HepG2 (cell line): Measurements from ENCODE around the gene KRCC1. TPM values are rescaled to one million over a fixed set of nuclear protein-coding genes. Genes with fewer than 3 reads are reported as not detected.

Experiments
- AHR ChIP-seq: IDR thresholded peaks from 2 replicates; pipeline ENCODE4 v1.6.1; 2018; ENCODE audit warnings: missing genetic modification reagents, missing compliant biosample characterization
- MYC ChIP-seq: sonication (generic); formaldehyde crosslinking; IDR thresholded peaks from 2 replicates; pipeline ENCODE4 v1.9.0; 2021; ENCODE audit warnings: missing genetic modification reagents, borderline replicate concordance
- NFKB2 ChIP-seq: sonication (generic); formaldehyde crosslinking; IDR thresholded peaks from 2 replicates; pipeline ENCODE4 v1.4.0; 2020; ENCODE audit warnings: missing genetic modification reagents, borderline replicate concordance
- NR0B2 ChIP-seq: sonication (generic); formaldehyde crosslinking; IDR thresholded peaks from 2 replicates; pipeline ENCODE4 v1.4.0; 2020; ENCODE audit warnings: mild to moderate bottlenecking, missing genetic modification reagents
- NR2C2 ChIP-seq: sonication (generic); formaldehyde crosslinking; IDR thresholded peaks from 2 replicates; pipeline ENCODE4 v1.4.0; 2020; ENCODE audit warnings: missing genetic modification reagents, mild to moderate bottlenecking, moderate library complexity, borderline replicate concordance
- POLR2A ChIP-seq, 2 experiments: IDR thresholded peaks; 2 replicates each; pipeline ENCODE4 v1.6.1; 2011; ENCODE audit warnings: low read depth in 2 of 2, low read length in 2 of 2, mild to moderate bottlenecking in 1 of 2, moderate library complexity in 1 of 2; ENCODE audit not compliant: insufficient read depth in 1 of 2
- PTBP1 ChIP-seq: fragments of 200-400 bp; formaldehyde crosslinking; IDR thresholded peaks from 2 replicates; pipeline ENCODE4 v1.6.1; 2018; ENCODE audit warnings: low read length, low read depth; ENCODE audit not compliant: poor library complexity, severe bottlenecking
- ZEB1 ChIP-seq: IDR thresholded peaks from 2 replicates; pipeline ENCODE4 v1.6.1; 2012; ENCODE audit warnings: mild to moderate bottlenecking, low read depth, inconsistent platforms; ENCODE audit not compliant: insufficient replicate concordance
- ZFP36L1 ChIP-seq: sonication (generic); formaldehyde crosslinking; IDR thresholded peaks from 2 replicates; pipeline ENCODE4 v1.8.0; 2022; ENCODE audit warnings: mild to moderate bottlenecking, missing genetic modification reagents, moderate library complexity
- ZNF160 ChIP-seq: sonication (generic); formaldehyde crosslinking; IDR thresholded peaks from 2 replicates; pipeline ENCODE4 v1.8.0; 2022; ENCODE audit warnings: mild to moderate bottlenecking, inconsistent platforms, missing genetic modification reagents
- ZNF598 ChIP-seq: sonication (generic); formaldehyde crosslinking; IDR thresholded peaks from 2 replicates; pipeline ENCODE4 v1.5.1; 2020; ENCODE audit warnings: mild to moderate bottlenecking, missing genetic modification reagents, borderline replicate concordance
- ZSCAN5A ChIP-seq: sonication (generic); formaldehyde crosslinking; IDR thresholded peaks from 2 replicates; pipeline ENCODE4 v1.8.0; 2022; ENCODE audit warnings: mild to moderate bottlenecking, missing genetic modification reagents, borderline replicate concordance
- polyA plus RNA-seq, 8 experiments: library from polyadenylated mRNA; depleted of rRNA in 3 of 8; stranded (reverse) in 7 of 8; unstranded in 1 of 8; fragments of >200 nt; fragmentation: Illumina TruSeq in 4 of 8; extraction: Trizol in 4 of 8; gene quantifications; 2 replicates each; pipeline versions ENCODE4 v1.2.1 to v1.2.3, GENCODE V29; 2011 to 2016; ENCODE audit warnings: low read depth in 4 of 8, missing spikeins in 1 of 8, mixed read lengths in 1 of 8; ENCODE audit not compliant: insufficient read depth in 1 of 8
- total RNA-seq, 5 experiments: library from RNA; depleted of rRNA; stranded (reverse); fragments of >200 nt; fragmentation: Illumina TruSeq; extraction: Trizol; gene quantifications; 2 replicates each; pipeline ENCODE4 v1.2.3, GENCODE V29; 2016; ENCODE audit warnings: low read depth in 1 of 5
- TF ChIP-seq, protein P1 (sequence below): sonication (generic); formaldehyde crosslinking; IDR thresholded peaks from 2 replicates; pipeline ENCODE4 v1.5.1; 2020; ENCODE audit warnings: mild to moderate bottlenecking, missing genetic modification reagents, moderate library complexity
- TF ChIP-seq, protein P2 (sequence below): sonication (generic); formaldehyde crosslinking; conservative IDR thresholded peaks from 2 replicates; pipeline ENCODE4 v1.4.0; 2020; ENCODE audit warnings: missing genetic modification reagents
- TF ChIP-seq, protein P3 (sequence below): IDR thresholded peaks from 2 replicates; pipeline ENCODE4 v1.6.1; 2016; ENCODE audit warnings: low read depth
- TF ChIP-seq, protein P4 (sequence below): sonication (generic); formaldehyde crosslinking; IDR thresholded peaks from 2 replicates; pipeline ENCODE4 v1.4.0; 2020; ENCODE audit warnings: mild to moderate bottlenecking, missing genetic modification reagents

The KRCC1 gene
- total and polyA plus RNA-seq, 2 of the 13 experiments (the other 11 are each of a cell fraction or from before 2014, with no cell fraction given): 6.5 to 7.7 TPM

GRCh38 chr2:88016960-88017779 lies 38.4 kb downstream of the KRCC1 start (continued):
- TF ChIP-seq POLR2A (IDR thresholded peaks at IDR 0.05; ENCODE audit: insufficient read depth in 1 of 2, low read depth in 2 of 2, low read length in 2 of 2) (peak in 1 of 2 experiments; percentile 69; a peak in 2 of 4 replicates), ZNF598 (0 out of 2 replicates have a peak, but pooled peaks have one; percentile 8), ZEB1 (peak; percentile 14), ZNF160 (CRISPR knock-in tag) (peak; percentile 63; the same call in 1 of the 2 replicates), NR0B2 (no peak), NFKB2 (CRISPR knock-in tag) (peak; percentile 65; the same call in 1 of the 2 replicates), ZSCAN5A (0 out of 2 replicates have a peak, but pooled peaks have one; percentile 1), NR2C2 (no peak), ZFP36L1 (0 out of 2 replicates have a peak, but pooled peaks have one; percentile 9), MYC (CRISPR knock-in tag) (peak; percentile 65; the same call in 1 of the 2 replicates), PTBP1 (no peak), AHR (0 out of 2 replicates have a peak, but pooled peaks have one; percentile 1)
- TF ChIP-seq, protein P1, sequence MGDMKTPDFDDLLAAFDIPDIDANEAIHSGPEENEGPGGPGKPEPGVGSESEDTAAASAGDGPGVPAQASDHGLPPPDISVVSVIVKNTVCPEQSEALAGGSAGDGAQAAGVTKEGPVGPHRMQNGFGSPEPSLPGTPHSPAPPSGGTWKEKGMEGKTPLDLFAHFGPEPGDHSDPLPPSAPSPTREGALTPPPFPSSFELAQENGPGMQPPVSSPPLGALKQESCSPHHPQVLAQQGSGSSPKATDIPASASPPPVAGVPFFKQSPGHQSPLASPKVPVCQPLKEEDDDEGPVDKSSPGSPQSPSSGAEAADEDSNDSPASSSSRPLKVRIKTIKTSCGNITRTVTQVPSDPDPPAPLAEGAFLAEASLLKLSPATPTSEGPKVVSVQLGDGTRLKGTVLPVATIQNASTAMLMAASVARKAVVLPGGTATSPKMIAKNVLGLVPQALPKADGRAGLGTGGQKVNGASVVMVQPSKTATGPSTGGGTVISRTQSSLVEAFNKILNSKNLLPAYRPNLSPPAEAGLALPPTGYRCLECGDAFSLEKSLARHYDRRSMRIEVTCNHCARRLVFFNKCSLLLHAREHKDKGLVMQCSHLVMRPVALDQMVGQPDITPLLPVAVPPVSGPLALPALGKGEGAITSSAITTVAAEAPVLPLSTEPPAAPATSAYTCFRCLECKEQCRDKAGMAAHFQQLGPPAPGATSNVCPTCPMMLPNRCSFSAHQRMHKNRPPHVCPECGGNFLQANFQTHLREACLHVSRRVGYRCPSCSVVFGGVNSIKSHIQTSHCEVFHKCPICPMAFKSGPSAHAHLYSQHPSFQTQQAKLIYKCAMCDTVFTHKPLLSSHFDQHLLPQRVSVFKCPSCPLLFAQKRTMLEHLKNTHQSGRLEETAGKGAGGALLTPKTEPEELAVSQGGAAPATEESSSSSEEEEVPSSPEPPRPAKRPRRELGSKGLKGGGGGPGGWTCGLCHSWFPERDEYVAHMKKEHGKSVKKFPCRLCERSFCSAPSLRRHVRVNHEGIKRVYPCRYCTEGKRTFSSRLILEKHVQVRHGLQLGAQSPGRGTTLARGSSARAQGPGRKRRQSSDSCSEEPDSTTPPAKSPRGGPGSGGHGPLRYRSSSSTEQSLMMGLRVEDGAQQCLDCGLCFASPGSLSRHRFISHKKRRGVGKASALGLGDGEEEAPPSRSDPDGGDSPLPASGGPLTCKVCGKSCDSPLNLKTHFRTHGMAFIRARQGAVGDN (CRISPR knock-in tag): peak; percentile 96
- TF ChIP-seq, protein P2, sequence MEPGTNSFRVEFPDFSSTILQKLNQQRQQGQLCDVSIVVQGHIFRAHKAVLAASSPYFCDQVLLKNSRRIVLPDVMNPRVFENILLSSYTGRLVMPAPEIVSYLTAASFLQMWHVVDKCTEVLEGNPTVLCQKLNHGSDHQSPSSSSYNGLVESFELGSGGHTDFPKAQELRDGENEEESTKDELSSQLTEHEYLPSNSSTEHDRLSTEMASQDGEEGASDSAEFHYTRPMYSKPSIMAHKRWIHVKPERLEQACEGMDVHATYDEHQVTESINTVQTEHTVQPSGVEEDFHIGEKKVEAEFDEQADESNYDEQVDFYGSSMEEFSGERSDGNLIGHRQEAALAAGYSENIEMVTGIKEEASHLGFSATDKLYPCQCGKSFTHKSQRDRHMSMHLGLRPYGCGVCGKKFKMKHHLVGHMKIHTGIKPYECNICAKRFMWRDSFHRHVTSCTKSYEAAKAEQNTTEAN: peak; percentile 63
- TF ChIP-seq, protein P3, sequence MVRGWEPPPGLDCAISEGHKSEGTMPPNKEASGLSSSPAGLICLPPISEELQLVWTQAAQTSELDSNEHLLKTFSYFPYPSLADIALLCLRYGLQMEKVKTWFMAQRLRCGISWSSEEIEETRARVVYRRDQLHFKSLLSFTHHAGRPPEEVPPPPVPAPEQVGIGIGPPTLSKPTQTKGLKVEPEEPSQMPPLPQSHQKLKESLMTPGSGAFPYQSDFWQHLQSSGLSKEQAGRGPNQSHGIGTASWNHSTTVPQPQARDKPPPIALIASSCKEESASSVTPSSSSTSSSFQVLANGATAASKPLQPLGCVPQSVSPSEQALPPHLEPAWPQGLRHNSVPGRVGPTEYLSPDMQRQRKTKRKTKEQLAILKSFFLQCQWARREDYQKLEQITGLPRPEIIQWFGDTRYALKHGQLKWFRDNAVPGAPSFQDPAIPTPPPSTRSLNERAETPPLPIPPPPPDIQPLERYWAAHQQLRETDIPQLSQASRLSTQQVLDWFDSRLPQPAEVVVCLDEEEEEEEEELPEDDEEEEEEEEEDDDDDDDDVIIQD (CRISPR knock-in tag): peak; percentile 9; the same call in 1 of the 2 replicates
- TF ChIP-seq, protein P4, sequence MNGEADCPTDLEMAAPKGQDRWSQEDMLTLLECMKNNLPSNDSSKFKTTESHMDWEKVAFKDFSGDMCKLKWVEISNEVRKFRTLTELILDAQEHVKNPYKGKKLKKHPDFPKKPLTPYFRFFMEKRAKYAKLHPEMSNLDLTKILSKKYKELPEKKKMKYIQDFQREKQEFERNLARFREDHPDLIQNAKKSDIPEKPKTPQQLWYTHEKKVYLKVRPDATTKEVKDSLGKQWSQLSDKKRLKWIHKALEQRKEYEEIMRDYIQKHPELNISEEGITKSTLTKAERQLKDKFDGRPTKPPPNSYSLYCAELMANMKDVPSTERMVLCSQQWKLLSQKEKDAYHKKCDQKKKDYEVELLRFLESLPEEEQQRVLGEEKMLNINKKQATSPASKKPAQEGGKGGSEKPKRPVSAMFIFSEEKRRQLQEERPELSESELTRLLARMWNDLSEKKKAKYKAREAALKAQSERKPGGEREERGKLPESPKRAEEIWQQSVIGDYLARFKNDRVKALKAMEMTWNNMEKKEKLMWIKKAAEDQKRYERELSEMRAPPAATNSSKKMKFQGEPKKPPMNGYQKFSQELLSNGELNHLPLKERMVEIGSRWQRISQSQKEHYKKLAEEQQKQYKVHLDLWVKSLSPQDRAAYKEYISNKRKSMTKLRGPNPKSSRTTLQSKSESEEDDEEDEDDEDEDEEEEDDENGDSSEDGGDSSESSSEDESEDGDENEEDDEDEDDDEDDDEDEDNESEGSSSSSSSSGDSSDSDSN (CRISPR knock-in tag): peak; percentile 85
